GM18519 (cell line): ENCODE measurements around the gene CHST15.

Source experiments
- ATAC-seq: cut with Tn5 transposase; IDR thresholded peaks from one replicate; pipeline ENCODE4 v1.9.1; 2021; ENCODE audit warnings: mild to moderate bottlenecking, moderate library complexity; ENCODE audit not compliant: unreplicated experiment, low FRiP score

Gene CHST15

DNA sequence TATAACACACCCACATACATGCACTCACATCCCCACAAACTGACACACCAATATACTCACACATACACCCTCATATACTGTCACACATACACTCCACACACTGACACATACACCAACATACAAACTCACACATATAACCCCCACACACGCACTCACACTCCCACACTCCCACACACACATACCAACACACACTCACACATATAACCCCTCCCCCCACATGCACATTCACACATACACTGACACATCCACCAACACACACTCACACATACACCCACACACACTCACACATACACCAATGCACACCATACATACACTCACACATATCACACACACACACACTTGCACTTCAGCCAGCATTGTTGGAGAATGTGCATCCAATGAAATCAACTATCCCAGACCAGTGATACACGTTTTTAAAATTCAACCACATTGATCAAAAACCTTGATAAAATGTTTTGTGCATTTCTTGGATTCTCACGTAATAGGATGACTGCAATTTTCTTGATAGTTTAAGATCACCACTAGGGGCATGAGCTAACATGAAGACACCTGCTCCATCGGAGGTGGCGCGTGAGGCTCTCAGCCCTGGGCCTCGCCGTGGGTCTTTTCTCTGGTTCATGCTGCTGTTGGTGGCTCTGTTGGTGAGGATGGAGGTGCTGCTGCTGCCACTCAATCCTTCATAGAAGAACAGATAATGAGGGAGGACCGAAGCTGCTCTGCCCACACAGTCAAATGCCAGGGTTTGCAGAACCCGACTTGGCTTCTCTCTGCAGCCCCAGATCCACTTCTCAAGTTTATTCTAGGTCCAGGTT, 32.1 kb upstream of the CHST15 start:
- no peak for ATAC-seq

GRCh38 chr10:124124769-124125161, 31.4 kb upstream of the CHST15 start:
- no peak for ATAC-seq

- no peak for ATAC-seq
Observed at GRCh38 chr10:124124123-124124768, 30.8 kb upstream of the CHST15 start.

DNA sequence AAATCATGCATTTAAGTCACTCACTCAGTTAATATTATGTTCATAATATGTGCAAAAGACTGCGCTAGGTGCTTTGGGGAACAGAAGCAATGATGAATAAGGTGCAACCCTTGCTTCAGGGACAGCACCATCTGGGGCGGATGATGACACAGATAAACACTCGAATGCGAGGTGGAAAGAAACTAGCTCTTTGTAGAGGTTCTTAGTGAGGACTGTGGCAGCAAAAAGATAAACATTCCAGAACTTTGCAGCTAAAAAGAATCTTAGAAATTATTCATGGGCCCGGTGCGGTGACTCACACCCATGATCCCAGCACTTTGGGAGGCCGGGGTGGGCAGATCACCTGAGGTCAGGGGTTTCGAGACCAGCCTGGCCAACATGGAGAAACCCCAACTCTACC, 29.8 kb upstream of the CHST15 start:
- no peak for ATAC-seq

DNA sequence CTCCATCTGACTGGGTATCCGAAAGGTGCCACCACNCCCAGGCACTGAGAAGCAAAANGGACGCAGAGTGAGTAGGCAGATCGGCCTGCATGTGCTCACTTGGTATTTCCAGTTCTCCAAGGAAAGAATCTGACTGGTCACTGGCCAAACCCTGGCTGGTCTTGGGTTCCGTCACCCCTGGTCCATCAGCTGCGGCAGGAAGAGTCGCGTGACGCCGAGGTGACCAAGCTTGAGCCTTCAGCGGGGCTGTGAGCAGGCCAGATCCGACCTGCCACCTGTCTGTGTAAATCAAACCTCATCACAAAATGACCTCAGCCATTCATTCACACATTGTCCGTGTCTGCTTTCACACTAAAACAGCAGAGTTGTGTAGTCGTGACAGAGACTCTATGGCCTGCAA, 28.8 kb upstream of the CHST15 start:
- ATAC-seq, result no peak

- ATAC-seq, result no peak
Observed at GRCh38 chr10:124120410-124121061, 27.1 kb upstream of the CHST15 start.

- no peak for ATAC-seq
Observed at GRCh38 chr10:124119946-124120345, 26.5 kb upstream of the CHST15 start.

DNA sequence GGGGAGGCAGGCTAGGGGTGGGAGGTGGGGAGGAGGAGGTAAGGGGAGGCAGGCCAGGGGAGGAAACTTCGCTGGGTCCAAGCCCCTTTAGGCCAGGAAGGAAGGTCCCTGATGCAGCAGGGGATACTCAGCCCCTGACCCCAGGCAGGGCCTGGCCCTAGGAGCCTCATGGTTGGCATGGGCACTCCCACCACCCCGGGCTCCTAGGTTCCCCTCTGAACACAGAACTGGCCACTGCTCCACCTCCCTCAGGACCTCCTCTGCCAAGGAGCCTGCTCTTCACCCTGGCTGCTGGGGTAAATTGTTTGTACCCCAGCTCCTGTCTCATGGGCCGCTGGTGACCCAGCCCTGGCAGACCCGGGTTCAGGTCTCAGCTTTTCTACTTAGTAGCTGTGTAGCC, 25.8 kb upstream of the CHST15 start:
- ATAC-seq, result no peak

- no peak for ATAC-seq
Observed at GRCh38 chr10:124117833-124118232, 24.4 kb upstream of the CHST15 start.

GRCh38 chr10:124117511-124117785, 24.1 kb upstream of the CHST15 start:
- ATAC-seq, result no peak

DNA sequence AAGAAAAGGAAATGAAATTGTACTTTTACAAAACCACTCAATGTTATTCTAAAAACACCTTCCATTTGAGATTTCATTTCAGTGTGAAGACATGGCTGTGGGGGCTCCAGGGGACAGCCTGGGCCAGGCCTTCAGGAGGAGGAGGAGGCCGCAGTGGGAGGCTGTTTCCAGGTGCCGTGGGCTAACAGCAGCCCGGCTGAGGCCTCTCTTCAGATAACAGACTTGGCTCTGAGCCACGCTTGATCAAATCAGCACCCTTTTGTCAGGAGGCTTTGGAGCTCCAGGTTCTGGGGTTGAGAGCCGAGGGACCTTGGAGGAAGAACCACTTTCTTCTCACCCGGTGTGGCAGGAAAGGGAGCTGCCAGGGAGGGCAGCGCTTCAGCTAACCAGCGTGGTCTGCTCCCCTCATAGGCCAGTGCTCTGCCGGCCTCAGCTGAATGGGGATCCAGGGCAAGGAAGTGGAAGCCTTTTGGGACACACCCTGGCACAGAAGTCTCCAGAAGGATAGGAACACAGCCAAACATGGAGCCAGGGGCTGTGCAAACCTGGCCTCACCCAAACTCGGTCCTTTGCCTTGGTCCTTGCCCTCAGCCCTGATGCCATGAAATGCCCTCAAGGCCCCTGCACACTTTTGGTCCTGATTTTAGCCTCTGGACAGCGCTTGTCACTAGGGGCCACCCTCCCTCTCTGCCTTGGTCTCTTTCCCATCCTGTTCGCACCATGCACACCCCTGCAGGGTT, 23.5 kb upstream of the CHST15 start:
- ATAC-seq, result no peak

GRCh38 chr10:124114696-124115095, 21.3 kb upstream of the CHST15 start:
- no peak for ATAC-seq

GRCh38 chr10:124112891-124113580, 19.6 kb upstream of the CHST15 start:
- no peak for ATAC-seq

DNA sequence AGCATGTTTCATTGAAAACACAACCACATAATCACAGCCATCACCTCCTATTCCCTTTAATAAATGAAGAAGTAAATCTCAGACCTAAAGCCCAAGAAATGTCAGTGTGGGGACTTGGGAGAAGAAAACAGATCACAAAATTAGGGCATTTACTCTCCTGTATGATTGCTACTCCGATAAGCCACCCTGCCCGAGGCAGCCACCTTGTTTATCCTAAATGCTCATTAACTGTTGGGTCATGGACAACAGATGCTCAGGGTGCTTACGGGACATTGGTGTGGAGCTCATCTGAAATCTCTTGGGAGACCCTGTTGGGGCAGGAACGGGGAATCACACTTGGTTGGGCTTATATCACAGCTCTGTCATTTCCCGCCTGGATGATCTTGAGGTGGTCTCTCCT, 17.5 kb upstream of the CHST15 start:
- ATAC-seq, result no peak

GRCh38 chr10:124109261-124109660, 15.9 kb upstream of the CHST15 start:
- no peak for ATAC-seq

- ATAC-seq, result no peak
Observed at GRCh38 chr10:124107072-124107471, 13.7 kb upstream of the CHST15 start.

GRCh38 chr10:124106241-124106879, 13.0 kb upstream of the CHST15 start:
- peak; percentile 94 for ATAC-seq

- ATAC-seq, result no peak
Observed at GRCh38 chr10:124105594-124105993, 12.2 kb upstream of the CHST15 start.

DNA sequence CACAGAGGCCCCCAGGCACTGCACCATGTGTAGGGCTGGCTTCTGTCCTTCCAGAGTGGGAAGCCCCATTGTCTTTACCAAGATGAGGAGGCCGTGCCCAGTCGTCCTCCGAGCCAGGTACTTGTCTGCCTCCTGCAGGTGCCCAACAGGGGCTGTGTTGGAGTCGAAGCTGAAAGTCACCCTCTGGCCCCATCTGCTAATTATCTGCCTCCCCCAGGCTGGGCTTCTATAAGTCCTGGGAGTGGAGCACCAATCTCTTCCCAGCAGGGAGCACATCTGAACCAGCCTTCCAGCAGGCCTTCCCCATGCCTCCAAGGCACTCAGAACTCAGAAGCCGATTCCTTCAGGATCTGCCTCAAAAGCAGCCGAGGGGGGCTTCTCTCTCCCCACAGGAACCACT, 11.6 kb upstream of the CHST15 start:
- ATAC-seq, result no peak

DNA sequence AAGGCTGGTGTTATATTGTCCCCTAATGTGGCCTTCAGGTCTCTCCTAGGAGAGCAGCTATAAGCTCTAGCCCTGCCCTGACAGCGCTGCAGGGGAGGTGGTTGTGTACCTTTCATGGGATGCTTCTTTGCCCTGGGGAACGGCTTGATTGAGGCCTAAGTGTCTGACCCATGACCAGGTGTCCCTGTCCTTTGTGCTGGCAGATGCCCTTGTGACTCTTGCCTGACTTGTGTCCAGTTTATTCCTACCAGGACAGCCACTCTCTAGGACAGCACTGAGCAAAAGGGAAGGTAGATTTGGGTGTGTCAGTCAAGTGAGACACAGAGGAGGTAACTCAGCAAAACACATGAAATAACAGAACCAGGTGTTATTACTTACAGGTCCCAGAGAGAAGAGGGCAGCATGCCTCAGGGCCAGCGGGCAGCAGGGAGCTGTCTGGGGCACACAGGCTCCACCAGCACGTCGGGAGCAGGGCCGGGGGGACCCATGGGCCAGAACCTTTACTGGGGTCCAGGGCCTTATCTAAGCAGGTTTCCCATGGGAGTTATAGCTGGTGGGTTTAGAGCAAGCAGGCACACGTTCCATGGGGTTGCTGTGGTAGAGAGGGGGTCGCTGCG, 10.7 kb upstream of the CHST15 start:
- ATAC-seq, result no peak
